HepG2 (cell line): ENCODE measurements around the gene UBE2N. TPM values are rescaled to one million over a fixed set of nuclear protein-coding genes. Genes with fewer than 3 reads are reported as not detected.

ENCODE experiments used
- BCL6 ChIP-seq: IDR thresholded peaks from 2 replicates; pipeline ENCODE4 v1.6.1; 2016; ENCODE audit warnings: missing genetic modification reagents, missing compliant biosample characterization
- EED ChIP-seq: sonication (generic); formaldehyde crosslinking; IDR thresholded peaks from 2 replicates; pipeline ENCODE4 v1.5.0; 2020; ENCODE audit warnings: mild to moderate bottlenecking, missing genetic modification reagents
- GABPA ChIP-seq, 2 experiments: IDR thresholded peaks; 2 replicates each; pipeline ENCODE4 v1.6.1; 2011 to 2016; ENCODE audit warnings: low read depth in 2 of 2, low read length in 1 of 2, missing biosample characterization in 1 of 2, missing genetic modification characterization in 1 of 2
- HNRNPLL ChIP-seq: fragments of 200-400 bp; formaldehyde crosslinking; IDR thresholded peaks from 2 replicates; pipeline ENCODE4 v1.6.1; 2017; ENCODE audit warnings: mild to moderate bottlenecking, low read depth, low read length; ENCODE audit not compliant: poor library complexity, severe bottlenecking
- KDM2A ChIP-seq: sonication (generic); formaldehyde crosslinking; IDR thresholded peaks from 2 replicates; pipeline ENCODE4 v1.4.0; 2020; ENCODE audit warnings: low read depth, missing genetic modification reagents, borderline replicate concordance
- KDM6A ChIP-seq: IDR thresholded peaks from 2 replicates; pipeline ENCODE4 v1.6.1; 2016; ENCODE audit warnings: low read depth
- LCORL ChIP-seq, 2 experiments: fragments of 450-650 bp in 1 of 2; sonication (generic) in 1 of 2; formaldehyde crosslinking in 1 of 2; IDR thresholded peaks; 2 replicates each; pipeline versions ENCODE4 v1.5.0 to v1.6.1; 2017 to 2020; ENCODE audit warnings: antibody characterized with exemption in 1 of 2, missing genetic modification reagents in 1 of 2
- MAFF ChIP-seq: IDR thresholded peaks from 2 replicates; pipeline ENCODE4 v1.6.1; 2011; ENCODE audit warnings: low read depth, low read length, improper control_type of control experiment
- NFE2L1 ChIP-seq: sonication (generic); formaldehyde crosslinking; IDR thresholded peaks from 2 replicates; pipeline ENCODE4 v1.4.0; 2020; ENCODE audit warnings: missing genetic modification reagents, mild to moderate bottlenecking, borderline replicate concordance
- NFIC ChIP-seq: IDR thresholded peaks from 2 replicates; pipeline ENCODE4 v1.6.1; 2012; ENCODE audit warnings: mild to moderate bottlenecking, low read length, inconsistent platforms
- POLR2AphosphoS2 ChIP-seq: IDR thresholded peaks from 2 replicates; pipeline ENCODE4 v1.6.1; 2011; ENCODE audit warnings: low read depth, low read length, improper control_type of control experiment
- SMAD3 ChIP-seq: sonication (generic); formaldehyde crosslinking; IDR thresholded peaks from 2 replicates; pipeline ENCODE4 v1.4.0; 2020; ENCODE audit warnings: missing genetic modification reagents
- SOX6 ChIP-seq, 2 experiments: fragments of 450-650 bp in 1 of 2; sonication (generic) in 1 of 2; formaldehyde crosslinking in 1 of 2; IDR thresholded peaks; 2 replicates each; pipeline versions ENCODE4 v1.4.0 to v1.6.1; 2017 to 2020; ENCODE audit warnings: antibody characterized with exemption in 1 of 2, mild to moderate bottlenecking in 1 of 2, missing genetic modification reagents in 1 of 2
- ZNF570 ChIP-seq: sonication (generic); formaldehyde crosslinking; IDR thresholded peaks from 2 replicates; pipeline ENCODE4 v1.4.0; 2020; ENCODE audit warnings: mild to moderate bottlenecking, missing genetic modification reagents, borderline replicate concordance
- polyA plus RNA-seq, 8 experiments: library from polyadenylated mRNA; depleted of rRNA in 3 of 8; stranded (reverse) in 7 of 8; unstranded in 1 of 8; fragments of >200 nt; fragmentation: Illumina TruSeq in 4 of 8; extraction: Trizol in 4 of 8; gene quantifications; 2 replicates each; pipeline versions ENCODE4 v1.2.1 to v1.2.3, GENCODE V29; 2011 to 2016; ENCODE audit warnings: low read depth in 4 of 8, missing spikeins in 1 of 8, mixed read lengths in 1 of 8; ENCODE audit not compliant: insufficient read depth in 1 of 8
- total RNA-seq, 5 experiments: library from RNA; depleted of rRNA; stranded (reverse); fragments of >200 nt; fragmentation: Illumina TruSeq; extraction: Trizol; gene quantifications; 2 replicates each; pipeline ENCODE4 v1.2.3, GENCODE V29; 2016; ENCODE audit warnings: low read depth in 1 of 5
- TF ChIP-seq, protein P1 (sequence below): sonication (generic); formaldehyde crosslinking; IDR thresholded peaks from 2 replicates; pipeline ENCODE4 v1.4.0; 2020; ENCODE audit warnings: mild to moderate bottlenecking, missing genetic modification reagents
- TF ChIP-seq, protein P2 (sequence below): sonication (generic); formaldehyde crosslinking; IDR thresholded peaks from 2 replicates; pipeline ENCODE4 v1.4.0; 2020; ENCODE audit warnings: mild to moderate bottlenecking, missing genetic modification reagents
- TF ChIP-seq, protein P3 (sequence below): IDR thresholded peaks from 2 replicates; pipeline ENCODE4 v1.6.1; 2016; ENCODE audit warnings: mild to moderate bottlenecking
- TF ChIP-seq, protein P4 (sequence below): IDR thresholded peaks from 2 replicates; pipeline ENCODE4 v1.6.1; 2016; ENCODE audit warnings: missing compliant biosample characterization, missing genetic modification reagents, borderline replicate concordance
- TF ChIP-seq, protein P5 (sequence below): sonication (generic); formaldehyde crosslinking; IDR thresholded peaks from 2 replicates; pipeline ENCODE4 v1.8.1; 2023; ENCODE audit warnings: mild to moderate bottlenecking, missing genetic modification reagents
- TF ChIP-seq, protein P6 (sequence below): sonication (generic); formaldehyde crosslinking; IDR thresholded peaks from 2 replicates; pipeline ENCODE4 v1.4.0; 2020; ENCODE audit warnings: mild to moderate bottlenecking, missing genetic modification reagents

UBE2N gene
- total and polyA plus RNA-seq, 2 of the 13 experiments (the other 11 are each of a cell fraction or from before 2014, with no cell fraction given) = 188 to 197 TPM

DNA sequence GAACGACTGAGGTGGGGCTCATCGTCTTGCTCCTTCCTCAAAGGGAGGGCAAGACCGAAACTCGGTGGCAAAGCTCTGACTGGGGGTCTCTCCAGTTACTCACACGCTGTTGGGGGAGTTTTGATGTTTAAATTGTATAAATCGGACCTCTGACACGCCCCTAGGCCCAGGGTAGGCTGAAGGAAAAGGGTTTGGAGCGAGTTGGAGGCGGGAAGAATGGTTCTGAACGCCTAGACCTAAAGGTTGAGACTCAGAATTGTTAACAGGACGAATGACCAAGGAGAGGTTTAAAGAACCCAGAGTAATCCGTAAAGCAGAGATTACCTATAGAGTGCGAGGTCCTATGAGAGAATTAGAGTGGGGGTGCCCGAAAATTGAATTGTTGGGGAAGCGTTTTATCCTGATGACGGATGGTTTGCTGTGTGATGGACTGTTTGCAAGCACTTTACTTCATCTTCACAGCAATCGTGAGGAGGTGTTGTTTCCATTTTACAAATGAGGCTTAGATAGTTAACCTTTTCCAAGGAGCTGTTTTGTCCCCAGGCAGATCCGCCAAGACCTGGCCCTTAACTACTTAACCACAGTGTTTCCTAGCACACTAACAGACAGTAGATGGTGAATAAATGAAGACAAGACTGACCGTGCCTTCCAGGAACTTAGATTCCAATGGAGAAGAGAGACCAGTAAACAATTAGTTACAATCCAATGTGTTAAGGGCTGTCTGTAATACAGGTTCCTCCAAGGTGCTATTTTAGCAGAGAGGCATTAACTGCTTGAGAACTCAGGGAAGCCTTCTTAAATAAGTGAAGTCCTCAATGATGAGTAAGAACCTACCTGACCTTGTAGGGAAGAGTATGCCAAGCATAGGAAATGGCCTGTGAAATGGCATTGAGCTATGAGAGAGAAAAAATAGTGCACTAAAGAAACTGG, 929 bp upstream of the UBE2N start (continued):
- TF ChIP-seq GABPA (IDR thresholded peaks at IDR 0.05; ENCODE audit: low read depth, low read length) (no peak), GABPA (CRISPR knock-in tag; IDR thresholded peaks at IDR 0.05; ENCODE audit: low read depth) (no peak), KDM2A (CRISPR knock-in tag) (no peak), BCL6 (CRISPR knock-in tag) (no peak), MAFF (no peak), NFIC (no peak), NFE2L1 (CRISPR knock-in tag) (no peak; the same call in 1 of the 2 replicates), EED (no peak), SOX6 (IDR thresholded peaks at IDR 0.05) (no peak), SOX6 (CRISPR knock-in tag; IDR thresholded peaks at IDR 0.05) (no peak), LCORL (IDR thresholded peaks at IDR 0.05) (no peak), LCORL (CRISPR knock-in tag; IDR thresholded peaks at IDR 0.05) (no peak; the same call in 1 of the 2 replicates), ZNF570 (CRISPR knock-in tag) (no peak), SMAD3 (CRISPR knock-in tag) (no peak), KDM6A (CRISPR knock-in tag) (no peak), HNRNPLL (no peak), POLR2AphosphoS2 (no peak)
- TF ChIP-seq, protein P1, sequence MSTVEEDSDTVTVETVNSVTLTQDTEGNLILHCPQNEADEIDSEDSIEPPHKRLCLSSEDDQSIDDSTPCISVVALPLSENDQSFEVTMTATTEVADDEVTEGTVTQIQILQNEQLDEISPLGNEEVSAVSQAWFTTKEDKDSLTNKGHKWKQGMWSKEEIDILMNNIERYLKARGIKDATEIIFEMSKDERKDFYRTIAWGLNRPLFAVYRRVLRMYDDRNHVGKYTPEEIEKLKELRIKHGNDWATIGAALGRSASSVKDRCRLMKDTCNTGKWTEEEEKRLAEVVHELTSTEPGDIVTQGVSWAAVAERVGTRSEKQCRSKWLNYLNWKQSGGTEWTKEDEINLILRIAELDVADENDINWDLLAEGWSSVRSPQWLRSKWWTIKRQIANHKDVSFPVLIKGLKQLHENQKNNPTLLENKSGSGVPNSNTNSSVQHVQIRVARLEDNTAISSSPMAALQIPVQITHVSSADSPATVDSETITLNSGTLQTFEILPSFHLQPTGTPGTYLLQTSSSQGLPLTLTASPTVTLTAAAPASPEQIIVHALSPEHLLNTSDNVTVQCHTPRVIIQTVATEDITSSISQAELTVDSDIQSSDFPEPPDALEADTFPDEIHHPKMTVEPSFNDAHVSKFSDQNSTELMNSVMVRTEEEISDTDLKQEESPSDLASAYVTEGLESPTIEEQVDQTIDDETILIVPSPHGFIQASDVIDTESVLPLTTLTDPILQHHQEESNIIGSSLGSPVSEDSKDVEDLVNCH (CRISPR knock-in tag) = 0 out of 2 replicates have a peak, but pooled peaks have one; percentile 15
- TF ChIP-seq, protein P2, sequence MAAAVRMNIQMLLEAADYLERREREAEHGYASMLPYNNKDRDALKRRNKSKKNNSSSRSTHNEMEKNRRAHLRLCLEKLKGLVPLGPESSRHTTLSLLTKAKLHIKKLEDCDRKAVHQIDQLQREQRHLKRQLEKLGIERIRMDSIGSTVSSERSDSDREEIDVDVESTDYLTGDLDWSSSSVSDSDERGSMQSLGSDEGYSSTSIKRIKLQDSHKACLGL (CRISPR knock-in tag) = no peak
- TF ChIP-seq, protein P3, sequence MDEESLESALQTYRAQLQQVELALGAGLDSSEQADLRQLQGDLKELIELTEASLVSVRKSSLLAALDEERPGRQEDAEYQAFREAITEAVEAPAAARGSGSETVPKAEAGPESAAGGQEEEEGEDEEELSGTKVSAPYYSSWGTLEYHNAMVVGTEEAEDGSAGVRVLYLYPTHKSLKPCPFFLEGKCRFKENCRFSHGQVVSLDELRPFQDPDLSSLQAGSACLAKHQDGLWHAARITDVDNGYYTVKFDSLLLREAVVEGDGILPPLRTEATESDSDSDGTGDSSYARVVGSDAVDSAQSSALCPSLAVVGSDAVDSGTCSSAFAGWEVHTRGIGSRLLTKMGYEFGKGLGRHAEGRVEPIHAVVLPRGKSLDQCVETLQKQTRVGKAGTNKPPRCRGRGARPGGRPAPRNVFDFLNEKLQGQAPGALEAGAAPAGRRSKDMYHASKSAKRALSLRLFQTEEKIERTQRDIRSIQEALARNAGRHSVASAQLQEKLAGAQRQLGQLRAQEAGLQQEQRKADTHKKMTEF = no peak
- TF ChIP-seq, protein P4, sequence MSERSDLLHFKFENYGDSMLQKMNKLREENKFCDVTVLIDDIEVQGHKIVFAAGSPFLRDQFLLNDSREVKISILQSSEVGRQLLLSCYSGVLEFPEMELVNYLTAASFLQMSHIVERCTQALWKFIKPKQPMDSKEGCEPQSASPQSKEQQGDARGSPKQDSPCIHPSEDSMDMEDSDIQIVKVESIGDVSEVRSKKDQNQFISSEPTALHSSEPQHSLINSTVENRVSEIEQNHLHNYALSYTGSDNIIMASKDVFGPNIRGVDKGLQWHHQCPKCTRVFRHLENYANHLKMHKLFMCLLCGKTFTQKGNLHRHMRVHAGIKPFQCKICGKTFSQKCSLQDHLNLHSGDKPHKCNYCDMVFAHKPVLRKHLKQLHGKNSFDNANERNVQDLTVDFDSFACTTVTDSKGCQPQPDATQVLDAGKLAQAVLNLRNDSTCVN (CRISPR knock-in tag) = no peak
- TF ChIP-seq, protein P5, sequence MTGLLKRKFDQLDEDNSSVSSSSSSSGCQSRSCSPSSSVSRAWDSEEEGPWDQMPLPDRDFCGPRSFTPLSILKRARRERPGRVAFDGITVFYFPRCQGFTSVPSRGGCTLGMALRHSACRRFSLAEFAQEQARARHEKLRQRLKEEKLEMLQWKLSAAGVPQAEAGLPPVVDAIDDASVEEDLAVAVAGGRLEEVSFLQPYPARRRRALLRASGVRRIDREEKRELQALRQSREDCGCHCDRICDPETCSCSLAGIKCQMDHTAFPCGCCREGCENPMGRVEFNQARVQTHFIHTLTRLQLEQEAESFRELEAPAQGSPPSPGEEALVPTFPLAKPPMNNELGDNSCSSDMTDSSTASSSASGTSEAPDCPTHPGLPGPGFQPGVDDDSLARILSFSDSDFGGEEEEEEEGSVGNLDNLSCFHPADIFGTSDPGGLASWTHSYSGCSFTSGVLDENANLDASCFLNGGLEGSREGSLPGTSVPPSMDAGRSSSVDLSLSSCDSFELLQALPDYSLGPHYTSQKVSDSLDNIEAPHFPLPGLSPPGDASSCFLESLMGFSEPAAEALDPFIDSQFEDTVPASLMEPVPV (CRISPR knock-in tag) = no peak
- TF ChIP-seq, protein P6, sequence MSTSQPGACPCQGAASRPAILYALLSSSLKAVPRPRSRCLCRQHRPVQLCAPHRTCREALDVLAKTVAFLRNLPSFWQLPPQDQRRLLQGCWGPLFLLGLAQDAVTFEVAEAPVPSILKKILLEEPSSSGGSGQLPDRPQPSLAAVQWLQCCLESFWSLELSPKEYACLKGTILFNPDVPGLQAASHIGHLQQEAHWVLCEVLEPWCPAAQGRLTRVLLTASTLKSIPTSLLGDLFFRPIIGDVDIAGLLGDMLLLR (CRISPR knock-in tag) = no peak; the same call in 1 of the 2 replicates
